ENCODE results near the gene KCTD10. TPM values are rescaled to one million over a fixed set of nuclear protein-coding genes. Genes with fewer than 3 reads are reported as not detected.

The KCTD10 gene
- total and polyA plus RNA-seq, 4 donors: 4.2 to 20.1 (median 9.9) TPM

GRCh38 chr12:109500406-109501185 lies 23.5 kb upstream of the KCTD10 start:
- H3K4me1 ChIP-seq (ENCODE audit: control insufficient read depth in 4 of 4, insufficient read depth in 4 of 4, low read length in 3 of 4): no peaks in the 10 kb centered on the region
- H3K36me3 ChIP-seq (ENCODE audit: control insufficient read depth in 4 of 4, insufficient read depth in 3 of 4, low read depth in 1 of 4, low read length in 3 of 4): peaks cover 20 to 85% (median 76%) of the 10 kb centered on the region in 4 donors
- no peak for DNase-seq (ENCODE audit: low spot score)
- H3K27ac ChIP-seq (ENCODE audit: low read depth in 1 of 2, low read length in 2 of 2): no peak overlapping the region
- WGBS: 94% methylated on average over 9 of the region's 9 CpGs
- TF ChIP-seq ZBTB33 (IDR thresholded peaks at IDR 0.05) (no peak), RAD21 (IDR thresholded peaks at IDR 0.05) (no peak), HNF4G (IDR thresholded peaks at IDR 0.05) (no peak), ATF3 (IDR thresholded peaks at IDR 0.05) (no peak), TAF1 (conservative IDR thresholded peaks at IDR 0.05) (no peak), REST (IDR thresholded peaks at IDR 0.05) (no peak), NR2F2 (IDR thresholded peaks at IDR 0.05) (no peak), MAX (IDR thresholded peaks at IDR 0.05) (no peak), HNF4A (conservative IDR thresholded peaks at IDR 0.05) (no peak), SP1 (IDR thresholded peaks at IDR 0.05) (no peak), RXRA (IDR thresholded peaks at IDR 0.05) (no peak), EGR1 (IDR thresholded peaks at IDR 0.05; ENCODE audit: low read depth in 2 of 2) (no peak), FOXA1 (IDR thresholded peaks at IDR 0.05) (no peak), YY1 (IDR thresholded peaks at IDR 0.05) (no peak), FOXA2 (IDR thresholded peaks at IDR 0.05) (no peak)
- H3K9ac ChIP-seq (ENCODE audit: low read depth in 1 of 2, low read length in 2 of 2): no peak overlapping the region
- H3K9me3 ChIP-seq (ENCODE audit: control insufficient read depth in 4 of 4, low read length in 3 of 4): no peaks in the 10 kb centered on the region
- H3K4me3 ChIP-seq (ENCODE audit: low read depth in 1 of 3, low read length in 3 of 3): no peak overlapping the region
- no peaks in the 10 kb centered on the region for H3K27me3 ChIP-seq (ENCODE audit: control insufficient read depth in 4 of 4, insufficient read depth in 4 of 4, low read length in 3 of 4)

DNA sequence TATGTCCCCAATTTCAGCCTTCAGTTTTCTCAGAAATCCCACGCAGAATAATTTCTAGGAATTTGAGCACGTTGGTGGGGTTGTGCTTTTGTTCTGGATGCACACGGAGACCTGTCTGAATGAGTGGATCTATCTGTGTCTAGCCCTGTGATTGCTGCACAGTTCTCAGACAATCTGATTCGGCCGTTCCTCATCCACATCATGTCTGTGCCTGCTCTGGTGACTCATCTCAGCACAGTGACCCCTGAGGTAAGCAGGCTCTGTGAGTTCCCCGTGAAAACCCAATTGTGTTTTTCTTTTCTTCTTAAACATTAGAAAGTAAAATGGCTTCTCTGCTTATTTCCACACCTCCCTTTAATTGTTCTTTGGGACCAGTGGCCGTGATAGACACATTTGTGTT lies 20.6 kb upstream of the KCTD10 start:
- no peak for DNase-seq (ENCODE audit: low spot score)
- WGBS: 95% methylated on average over 7 of the region's 7 CpGs
- Histone ChIP-seq H3K4me3 (ENCODE audit: low read depth in 1 of 3, low read length in 3 of 3) (no peak overlapping the region), H3K9me3 (ENCODE audit: control insufficient read depth in 4 of 4, low read length in 3 of 4) (no peaks in the 10 kb centered on the region), H3K27me3 (ENCODE audit: control insufficient read depth in 4 of 4, insufficient read depth in 4 of 4, low read length in 3 of 4) (no peaks in the 10 kb centered on the region), H3K9ac (ENCODE audit: low read depth in 1 of 2, low read length in 2 of 2) (no peak overlapping the region), H3K4me1 (ENCODE audit: control insufficient read depth in 4 of 4, insufficient read depth in 4 of 4, low read length in 3 of 4) (no peaks in the 10 kb centered on the region), H3K36me3 (ENCODE audit: control insufficient read depth in 4 of 4, insufficient read depth in 3 of 4, low read depth in 1 of 4, low read length in 3 of 4) (peaks cover 19 to 79% (median 65%) of the 10 kb centered on the region in 4 donors), H3K27ac (ENCODE audit: low read depth in 1 of 2, low read length in 2 of 2) (no peak overlapping the region)
- no peak for TF ChIP-seq TAF1 (conservative IDR thresholded peaks at IDR 0.05)
- no peak for TF ChIP-seq HNF4G (IDR thresholded peaks at IDR 0.05)
- TF ChIP-seq MAX (IDR thresholded peaks at IDR 0.05): no peak
- TF ChIP-seq REST (IDR thresholded peaks at IDR 0.05): no peak
- TF ChIP-seq, protein P1, sequence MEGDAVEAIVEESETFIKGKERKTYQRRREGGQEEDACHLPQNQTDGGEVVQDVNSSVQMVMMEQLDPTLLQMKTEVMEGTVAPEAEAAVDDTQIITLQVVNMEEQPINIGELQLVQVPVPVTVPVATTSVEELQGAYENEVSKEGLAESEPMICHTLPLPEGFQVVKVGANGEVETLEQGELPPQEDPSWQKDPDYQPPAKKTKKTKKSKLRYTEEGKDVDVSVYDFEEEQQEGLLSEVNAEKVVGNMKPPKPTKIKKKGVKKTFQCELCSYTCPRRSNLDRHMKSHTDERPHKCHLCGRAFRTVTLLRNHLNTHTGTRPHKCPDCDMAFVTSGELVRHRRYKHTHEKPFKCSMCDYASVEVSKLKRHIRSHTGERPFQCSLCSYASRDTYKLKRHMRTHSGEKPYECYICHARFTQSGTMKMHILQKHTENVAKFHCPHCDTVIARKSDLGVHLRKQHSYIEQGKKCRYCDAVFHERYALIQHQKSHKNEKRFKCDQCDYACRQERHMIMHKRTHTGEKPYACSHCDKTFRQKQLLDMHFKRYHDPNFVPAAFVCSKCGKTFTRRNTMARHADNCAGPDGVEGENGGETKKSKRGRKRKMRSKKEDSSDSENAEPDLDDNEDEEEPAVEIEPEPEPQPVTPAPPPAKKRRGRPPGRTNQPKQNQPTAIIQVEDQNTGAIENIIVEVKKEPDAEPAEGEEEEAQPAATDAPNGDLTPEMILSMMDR (IDR thresholded peaks at IDR 0.05; ENCODE audit: low read depth, low read length, missing input control): no peak
- no peak for TF ChIP-seq YY1 (IDR thresholded peaks at IDR 0.05)
- TF ChIP-seq SP1 (IDR thresholded peaks at IDR 0.05): no peak
